Stimulated activated naive CD4-positive, alpha-beta T cell treated with Interleukin-2 at 50 U/mL for 16 hours (primary cell): ENCODE results near the gene CPNE7.

ENCODE experiments used
- DNase-seq: peaks from one replicate; lab custom pipeline; 2025; lab: John Stamatoyannopoulos, UW

The CPNE7 gene

DNA sequence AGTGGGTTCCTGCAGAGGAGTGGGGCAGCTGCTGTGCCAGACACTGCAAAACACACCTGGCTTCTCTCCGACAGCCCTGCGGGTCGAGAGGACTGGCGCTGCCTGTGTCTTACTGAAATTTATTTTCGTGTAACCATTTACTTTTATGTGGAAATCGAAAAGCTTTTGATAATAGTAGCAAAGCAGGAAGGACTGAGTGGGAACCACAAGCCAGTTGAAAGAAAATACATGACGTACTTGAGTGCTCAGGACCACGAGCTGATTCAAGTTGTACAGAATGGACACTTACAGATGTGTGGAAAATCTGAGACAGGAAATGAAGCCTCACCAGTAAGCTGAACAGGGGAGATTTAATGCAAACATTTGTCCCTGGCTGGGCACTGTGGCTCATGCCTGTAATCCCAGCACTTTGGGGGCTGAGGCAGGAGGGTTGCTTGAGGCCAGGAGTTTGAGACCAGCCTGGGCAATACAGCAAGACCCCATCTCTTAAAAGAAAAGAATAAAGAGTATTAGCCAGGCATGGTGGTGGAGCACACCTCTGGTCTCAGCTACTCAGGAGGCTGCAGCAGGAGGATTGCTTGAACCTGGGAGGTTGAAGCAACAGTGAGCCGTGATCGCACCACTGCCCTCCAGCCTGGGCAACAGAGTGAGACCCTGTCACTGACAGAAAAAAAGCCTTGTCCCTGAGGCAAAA is 26.4 kb upstream of the CPNE7 start:
- DNase-seq = no peak

DNA sequence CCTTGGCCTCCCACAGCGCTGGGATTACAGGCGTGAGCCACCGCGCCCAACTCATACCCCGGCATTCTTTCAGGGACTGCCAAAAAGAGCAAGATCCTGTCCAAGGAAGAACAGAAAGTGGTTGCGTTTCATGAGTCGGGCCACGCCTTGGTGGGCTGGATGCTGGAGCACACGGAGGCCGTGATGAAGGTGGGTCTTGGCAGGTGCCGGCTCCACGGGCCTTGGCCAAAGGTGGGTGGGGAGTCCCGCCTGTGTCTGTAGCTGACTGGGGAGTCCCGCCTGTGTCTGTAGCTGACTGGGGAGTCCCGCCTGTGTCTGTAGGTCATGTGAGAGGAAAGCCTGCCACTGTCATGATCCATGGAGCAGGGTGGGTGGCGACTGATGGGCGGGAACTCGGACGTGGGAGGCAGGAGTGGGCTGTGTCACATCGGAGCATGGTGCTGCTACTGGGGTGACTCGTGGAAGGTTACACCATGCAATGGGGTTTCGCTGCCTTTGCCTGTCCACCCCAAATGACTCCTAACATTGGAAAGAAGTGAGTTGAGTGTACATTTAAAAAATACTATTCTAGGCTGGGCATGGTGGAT is 25.0 kb upstream of the CPNE7 start:
- DNase-seq = no peak

DNA sequence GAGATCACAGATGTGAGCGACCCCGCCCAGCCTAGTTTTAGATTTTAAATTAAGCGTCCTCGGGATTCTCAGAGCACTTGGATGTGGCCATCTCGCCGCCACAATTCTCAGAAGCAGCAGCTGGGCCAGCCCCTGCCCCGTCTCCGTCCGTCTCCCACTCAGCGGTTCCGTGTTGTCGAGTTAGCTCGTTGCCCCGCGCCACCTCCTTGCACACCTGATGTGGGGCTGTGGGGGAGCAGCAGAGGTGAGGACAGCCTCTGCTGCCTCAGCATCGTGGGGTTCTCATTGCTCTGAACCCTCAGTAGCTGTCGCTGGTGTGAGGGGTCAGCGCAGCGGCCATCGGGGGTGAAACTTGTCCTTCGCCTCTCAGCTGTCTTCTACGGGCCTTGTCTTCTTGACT is 23.2 kb upstream of the CPNE7 start:
- no peak for DNase-seq

DNA sequence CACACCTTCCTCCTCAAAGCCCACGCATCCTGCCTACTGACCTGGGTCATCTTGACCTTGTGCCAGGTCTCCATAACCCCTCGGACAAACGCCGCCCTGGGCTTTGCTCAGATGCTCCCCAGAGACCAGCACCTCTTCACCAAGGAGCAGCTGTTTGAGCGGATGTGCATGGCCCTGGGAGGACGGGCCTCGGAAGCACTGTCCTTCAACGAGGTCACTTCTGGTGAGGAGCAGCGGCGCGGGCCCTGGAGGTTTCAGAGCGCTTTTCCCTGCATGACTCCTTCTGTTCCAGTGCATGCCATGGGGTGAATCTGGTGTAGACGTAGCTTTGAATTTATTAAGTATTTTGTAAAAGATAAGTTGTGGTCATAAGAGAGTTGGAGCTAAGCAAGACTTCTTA is 22.6 kb upstream of the CPNE7 start:
- DNase-seq = no peak

DNA sequence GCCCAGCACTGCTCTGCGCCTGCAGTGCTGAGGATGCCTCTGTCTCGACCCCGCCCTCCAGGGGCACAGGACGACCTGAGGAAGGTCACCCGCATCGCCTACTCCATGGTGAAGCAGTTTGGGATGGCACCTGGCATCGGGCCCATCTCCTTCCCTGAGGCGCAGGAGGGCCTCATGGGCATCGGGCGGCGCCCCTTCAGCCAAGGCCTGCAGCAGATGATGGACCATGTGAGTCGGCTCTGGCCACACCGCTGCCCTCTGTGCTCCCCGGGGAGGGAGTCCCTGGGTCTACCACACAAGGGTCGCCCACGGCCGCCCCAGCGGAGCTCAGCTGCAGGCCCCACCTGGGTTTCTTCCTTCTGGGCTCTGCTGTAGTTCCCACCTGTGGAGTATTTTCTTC is 21.8 kb upstream of the CPNE7 start:
- no peak for DNase-seq

DNA sequence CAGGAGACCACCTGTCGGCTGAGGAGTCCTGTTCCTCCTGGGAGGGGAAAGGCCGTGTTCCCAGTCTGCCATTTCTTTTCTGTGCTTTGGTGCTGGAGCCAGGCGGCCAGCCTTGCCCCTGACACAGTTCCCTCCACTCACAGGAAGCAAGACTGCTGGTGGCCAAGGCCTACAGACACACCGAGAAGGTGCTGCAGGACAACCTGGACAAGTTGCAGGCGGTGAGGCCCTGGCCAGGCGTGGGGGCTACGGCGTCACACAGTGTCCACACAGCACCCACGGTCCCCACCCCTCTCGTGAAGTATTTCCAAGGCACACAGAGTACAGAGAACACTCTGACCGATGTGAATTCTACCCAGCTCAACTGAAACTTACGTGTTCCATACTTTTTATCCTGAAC is 21.2 kb upstream of the CPNE7 start:
- no peak for DNase-seq

DNA sequence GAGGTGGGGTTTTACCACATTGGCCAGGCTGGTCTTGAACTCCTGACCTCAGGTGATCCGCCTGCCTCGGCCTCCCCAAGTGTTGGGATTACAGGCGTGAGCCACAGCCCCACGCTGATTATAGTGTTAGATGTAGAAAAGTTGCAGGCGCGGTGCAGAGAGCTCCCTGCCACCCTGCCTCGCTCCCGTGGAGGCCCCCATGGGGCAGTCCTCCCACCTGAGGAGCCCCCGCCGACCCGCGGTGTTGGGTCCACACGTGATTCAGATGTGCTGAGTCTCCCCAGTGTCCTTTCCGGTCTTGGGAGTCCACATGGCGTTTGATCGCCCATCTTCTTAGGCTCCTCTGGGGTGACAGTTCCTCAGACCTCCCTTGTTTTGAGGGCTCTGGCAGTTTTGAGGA is 20.3 kb upstream of the CPNE7 start:
- no peak for DNase-seq

DNA sequence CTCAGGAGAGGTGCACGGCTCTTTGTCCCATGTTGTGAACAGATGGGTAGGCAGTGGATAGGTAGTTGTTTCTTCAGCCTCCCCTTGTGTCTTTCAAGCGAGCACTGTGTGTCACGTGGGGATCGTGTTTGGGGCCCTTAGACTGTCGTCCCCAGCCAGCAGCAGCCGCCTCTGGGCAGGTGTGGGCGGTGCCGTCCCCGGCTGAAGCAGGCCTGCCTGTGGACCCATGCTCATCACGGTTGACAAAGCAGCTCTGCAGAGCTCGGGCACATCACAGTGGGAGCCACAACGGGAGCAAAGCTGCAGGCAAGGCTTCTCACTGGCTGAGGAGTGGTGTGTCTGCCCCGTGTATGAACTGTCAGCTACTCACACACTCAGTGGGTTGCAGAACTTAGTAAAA is 19.8 kb upstream of the CPNE7 start:
- DNase-seq = no peak

DNA sequence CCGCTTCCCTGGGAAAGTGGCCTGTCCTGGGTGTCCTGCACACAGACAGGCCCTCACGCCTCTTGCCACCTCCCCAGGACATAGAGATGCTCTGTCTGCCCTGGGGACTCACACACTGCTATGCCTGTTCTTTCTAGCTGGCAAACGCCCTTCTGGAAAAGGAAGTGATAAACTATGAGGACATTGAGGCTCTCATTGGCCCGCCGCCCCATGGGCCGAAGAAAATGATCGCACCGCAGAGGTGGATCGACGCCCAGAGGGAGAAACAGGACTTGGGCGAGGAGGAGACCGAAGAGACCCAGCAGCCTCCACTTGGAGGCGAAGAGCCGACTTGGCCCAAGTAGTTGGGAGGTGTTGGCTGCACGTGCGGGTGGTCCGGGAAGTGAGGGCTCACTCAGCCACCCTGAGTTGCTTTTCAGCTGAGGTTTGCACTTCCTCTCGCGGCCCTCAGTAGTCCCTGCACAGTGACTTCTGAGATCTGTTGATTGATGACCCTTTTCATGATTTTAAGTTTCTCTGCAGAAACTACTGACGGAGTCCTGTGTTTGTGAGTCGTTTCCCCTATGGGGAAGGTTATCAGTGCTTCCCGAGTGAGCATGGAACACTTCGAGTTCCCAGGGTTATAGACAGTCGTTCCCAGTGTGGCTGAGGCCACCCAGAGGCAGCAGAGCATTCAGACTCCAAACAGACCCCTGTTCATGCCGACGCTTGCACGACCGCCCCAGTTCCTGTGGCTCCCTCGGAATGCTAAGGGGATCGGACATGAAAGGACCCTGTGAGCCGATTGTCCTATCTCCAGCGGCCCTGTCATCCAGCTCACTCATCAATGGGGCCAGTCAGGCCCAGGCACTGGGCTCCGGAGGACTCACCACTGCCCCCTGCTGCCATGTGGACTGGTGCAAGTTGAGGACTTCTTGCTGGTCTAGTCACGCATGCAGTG is 18.5 kb upstream of the CPNE7 start:
- DNase-seq = peak; percentile 82

DNA sequence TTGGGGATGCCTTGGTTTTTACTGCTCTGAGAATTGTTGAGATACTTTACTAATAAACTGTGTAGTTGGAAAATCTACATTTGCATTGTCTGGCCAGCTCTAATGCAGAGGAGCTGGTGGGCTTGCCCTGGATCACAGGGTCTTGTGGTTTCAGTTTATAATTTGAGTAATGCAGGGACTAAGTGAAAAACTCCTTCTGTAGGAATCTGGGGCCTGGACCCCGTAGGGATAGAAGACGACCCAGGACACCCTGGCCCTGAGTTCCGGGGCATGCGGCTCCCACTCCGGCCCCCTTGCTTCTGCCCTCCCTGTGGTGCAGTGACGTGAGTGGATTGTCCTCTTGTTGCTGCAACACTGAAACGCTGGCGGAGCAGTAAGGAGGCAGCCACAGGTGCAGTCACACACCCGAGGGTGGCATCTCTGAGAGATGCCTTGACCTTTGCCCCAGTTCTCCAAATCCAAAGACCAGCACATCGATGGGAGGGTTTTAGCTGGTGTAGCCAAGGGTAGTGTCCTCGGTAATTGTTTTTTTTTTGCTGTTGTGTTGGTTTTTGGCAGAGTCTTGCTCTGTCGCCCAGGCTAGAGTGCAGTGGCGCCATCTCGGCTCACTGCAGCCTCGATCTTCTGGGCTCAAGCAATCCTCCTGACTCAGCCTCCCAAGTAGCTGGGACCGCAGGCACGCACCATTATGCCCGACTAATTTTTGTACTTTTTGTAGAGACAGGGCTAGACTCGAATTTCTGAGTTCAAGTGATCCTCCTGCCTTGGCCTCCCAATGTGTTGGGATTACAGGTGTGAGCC is 17.7 kb upstream of the CPNE7 start:
- DNase-seq = no peak

DNA sequence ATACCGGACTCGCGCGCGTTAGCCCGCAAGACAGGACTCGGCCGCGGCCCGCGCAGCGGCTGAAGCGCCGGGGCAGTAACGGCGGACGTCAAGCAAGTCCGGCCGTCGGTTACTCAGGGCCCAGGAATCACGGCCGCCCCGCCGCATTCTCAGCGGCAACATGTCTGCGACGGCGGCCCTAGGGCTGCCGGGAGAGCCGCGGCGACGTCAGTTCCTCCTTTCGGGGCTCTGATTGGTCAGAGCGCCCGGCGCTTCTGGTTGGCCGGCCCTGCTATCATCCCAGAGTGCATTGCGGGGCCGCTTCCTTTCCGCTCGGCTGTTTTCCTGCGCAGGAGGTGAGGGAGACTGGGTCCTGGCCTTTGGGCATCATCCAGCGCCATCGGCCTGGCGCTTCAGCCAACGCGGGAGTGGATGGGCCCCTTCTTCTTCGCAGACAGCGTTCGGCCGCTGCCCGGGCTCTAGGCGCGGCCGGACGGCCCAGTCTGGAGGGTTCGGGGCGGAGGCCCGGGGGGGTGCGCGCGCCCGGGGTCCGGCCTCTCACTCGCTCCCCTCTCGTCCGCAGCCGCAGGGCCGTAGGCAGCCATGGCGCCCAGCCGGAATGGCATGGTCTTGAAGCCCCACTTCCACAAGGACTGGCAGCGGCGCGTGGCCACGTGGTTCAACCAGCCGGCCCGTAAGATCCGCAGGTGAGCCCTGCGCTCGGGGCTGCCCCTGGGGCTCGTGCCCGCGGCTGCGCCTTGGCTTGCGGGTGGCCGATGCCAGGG is 15.0 kb upstream of the CPNE7 start, which contains the start of gene RPL13:
RPL13 (plus strand) TSS at position 305 of the 764 bp plus-strand sequence; CDS start at position 583, 278 bp downstream.
- DNase-seq = peak; percentile 91

DNA sequence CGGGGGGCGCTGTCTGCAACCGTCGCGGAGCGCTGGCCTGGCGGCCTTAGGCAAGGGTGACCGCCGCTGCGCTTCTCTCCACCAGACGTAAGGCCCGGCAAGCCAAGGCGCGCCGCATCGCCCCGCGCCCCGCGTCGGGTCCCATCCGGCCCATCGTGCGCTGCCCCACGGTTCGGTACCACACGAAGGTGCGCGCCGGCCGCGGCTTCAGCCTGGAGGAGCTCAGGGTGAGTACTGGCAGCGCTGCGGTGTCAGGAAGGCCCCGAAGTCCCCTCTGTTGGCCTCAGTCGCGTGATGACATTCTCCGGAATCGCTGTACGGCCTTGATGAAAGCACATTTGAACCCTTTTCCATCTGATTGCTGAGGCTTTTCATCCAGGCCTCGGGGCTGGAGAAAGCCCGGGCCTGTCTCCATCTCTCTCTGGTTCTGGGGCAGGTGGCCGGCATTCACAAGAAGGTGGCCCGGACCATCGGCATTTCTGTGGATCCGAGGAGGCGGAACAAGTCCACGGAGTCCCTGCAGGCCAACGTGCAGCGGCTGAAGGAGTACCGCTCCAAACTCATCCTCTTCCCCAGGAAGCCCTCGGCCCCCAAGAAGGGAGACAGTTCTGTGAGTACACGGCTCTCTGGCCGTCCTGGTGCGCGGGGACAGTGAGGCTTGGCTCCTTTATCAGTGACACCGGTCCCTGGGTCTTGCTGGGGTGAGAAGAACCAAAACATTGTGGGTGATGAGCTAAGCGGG is 14.2 kb upstream of the CPNE7 start:
- peak; percentile 39 for DNase-seq

DNA sequence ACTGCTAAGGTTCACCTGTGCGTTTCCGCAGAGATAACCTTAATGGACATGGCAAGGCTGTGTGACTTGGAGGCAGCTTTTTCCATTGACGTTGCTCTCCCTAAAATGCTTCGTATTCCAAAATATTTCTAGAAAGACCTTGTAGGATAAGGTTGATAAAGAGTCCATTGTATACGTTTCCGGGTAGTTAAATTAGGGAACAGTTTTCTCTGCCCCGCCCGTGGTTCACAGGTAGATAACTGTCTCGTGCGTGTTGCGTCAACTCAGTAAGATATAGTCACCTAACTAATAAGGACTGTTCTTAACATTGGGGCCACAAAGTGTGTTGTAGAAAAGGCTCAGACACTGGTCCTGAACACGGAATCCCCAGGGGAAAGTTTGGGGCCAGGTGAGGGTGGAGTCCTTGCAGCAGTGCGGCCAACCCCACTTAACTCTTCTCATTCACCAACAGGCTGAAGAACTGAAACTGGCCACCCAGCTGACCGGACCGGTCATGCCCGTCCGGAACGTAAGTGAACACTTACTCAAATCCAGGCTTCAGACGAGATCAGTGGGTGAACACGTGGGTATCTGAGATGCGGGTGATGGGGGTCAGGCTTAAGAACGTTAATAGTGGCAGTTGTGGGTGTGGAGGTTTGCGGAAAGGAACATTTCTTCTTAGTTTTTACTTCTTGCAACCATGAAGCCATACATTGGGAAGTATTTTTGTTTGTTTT is 13.5 kb upstream of the CPNE7 start:
- DNase-seq = no peak

DNA sequence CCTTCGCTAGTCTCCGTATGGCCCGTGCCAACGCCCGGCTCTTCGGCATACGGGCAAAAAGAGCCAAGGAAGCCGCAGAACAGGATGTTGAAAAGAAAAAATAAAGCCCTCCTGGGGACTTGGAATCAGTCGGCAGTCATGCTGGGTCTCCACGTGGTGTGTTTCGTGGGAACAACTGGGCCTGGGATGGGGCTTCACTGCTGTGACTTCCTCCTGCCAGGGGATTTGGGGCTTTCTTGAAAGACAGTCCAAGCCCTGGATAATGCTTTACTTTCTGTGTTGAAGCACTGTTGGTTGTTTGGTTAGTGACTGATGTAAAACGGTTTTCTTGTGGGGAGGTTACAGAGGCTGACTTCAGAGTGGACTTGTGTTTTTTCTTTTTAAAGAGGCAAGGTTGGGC is 12.6 kb upstream of the CPNE7 start:
- DNase-seq = no peak

DNA sequence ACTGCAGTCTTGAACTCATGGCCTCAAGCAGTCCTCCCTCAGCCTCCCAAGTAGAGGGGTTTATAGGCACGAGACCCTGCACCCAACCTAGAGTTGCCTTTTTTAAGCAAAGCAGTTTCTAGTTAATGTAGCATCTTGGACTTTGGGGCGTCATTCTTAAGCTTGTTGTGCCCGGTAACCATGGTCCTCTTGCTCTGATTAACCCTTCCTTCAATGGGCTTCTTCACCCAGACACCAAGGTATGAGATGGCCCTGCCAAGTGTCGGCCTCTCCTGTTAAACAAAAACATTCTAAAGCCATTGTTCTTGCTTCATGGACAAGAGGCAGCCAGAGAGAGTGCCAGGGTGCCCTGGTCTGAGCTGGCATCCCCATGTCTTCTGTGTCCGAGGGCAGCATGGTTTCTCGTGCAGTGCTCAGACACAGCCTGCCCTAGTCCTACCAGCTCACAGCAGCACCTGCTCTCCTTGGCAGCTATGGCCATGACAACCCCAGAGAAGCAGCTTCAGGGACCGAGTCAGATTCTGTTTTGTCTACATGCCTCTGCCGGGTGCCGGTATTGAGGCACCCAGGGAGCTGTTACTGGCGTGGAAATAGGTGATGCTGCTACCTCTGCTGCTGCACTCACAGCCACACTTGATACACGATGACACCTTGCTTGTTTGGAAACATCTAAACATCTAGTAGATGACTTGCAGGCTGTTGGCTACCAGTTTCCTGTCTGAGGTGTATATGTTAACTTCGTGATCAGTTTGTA is 11.7 kb upstream of the CPNE7 start:
- no peak for DNase-seq

DNA sequence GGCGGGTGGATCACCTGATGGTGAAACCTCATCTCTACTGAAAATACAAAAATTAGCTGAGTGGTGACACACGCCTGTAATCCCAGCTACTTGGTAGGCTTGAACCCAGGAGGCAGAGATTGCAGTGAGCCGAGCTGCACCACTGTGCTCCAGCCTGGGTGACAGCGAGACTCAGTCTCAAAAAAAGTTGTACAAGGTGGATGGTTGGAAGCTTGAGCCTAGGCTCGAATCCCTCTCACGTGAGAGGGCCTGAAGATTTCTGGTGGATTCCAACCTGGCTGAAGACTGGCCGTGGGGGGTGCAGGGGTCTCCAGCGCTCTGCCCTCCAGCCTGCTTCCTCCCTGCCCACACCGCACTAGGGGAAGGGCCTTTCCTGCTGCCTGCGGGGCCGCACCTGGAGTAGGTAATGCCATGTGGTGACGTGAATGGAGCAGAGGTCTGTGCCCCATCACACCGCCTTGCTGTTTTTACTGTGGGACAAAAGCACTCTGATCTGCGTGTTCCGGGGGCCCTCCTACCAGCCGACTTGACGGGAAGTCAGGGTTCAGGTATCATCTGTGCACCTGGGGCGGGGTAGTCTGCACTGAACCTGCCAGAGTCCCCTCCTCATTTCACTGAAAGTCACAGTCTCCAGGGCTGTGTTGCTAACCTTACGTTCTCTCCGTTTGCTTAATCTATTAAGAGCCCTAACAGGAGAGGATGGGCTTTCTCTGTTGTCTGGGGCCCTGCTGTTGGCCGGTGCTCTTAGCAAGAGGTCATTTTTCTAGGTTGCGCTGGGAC is 10.9 kb upstream of the CPNE7 start:
- DNase-seq = no peak

DNA sequence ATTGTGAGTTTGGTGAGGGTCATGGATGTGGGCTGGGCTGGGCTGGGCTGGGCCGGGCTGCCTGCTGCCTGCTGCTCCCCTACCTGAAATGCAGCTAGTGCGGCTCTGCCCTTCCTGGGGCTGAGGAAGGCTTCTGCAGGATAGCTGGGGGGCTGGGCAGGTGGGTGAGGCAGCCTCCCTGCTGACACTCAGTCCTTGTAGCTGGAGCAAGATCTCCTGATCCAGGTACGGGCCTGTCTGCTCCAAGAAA is 10.4 kb upstream of the CPNE7 start:
- no peak for DNase-seq

DNA sequence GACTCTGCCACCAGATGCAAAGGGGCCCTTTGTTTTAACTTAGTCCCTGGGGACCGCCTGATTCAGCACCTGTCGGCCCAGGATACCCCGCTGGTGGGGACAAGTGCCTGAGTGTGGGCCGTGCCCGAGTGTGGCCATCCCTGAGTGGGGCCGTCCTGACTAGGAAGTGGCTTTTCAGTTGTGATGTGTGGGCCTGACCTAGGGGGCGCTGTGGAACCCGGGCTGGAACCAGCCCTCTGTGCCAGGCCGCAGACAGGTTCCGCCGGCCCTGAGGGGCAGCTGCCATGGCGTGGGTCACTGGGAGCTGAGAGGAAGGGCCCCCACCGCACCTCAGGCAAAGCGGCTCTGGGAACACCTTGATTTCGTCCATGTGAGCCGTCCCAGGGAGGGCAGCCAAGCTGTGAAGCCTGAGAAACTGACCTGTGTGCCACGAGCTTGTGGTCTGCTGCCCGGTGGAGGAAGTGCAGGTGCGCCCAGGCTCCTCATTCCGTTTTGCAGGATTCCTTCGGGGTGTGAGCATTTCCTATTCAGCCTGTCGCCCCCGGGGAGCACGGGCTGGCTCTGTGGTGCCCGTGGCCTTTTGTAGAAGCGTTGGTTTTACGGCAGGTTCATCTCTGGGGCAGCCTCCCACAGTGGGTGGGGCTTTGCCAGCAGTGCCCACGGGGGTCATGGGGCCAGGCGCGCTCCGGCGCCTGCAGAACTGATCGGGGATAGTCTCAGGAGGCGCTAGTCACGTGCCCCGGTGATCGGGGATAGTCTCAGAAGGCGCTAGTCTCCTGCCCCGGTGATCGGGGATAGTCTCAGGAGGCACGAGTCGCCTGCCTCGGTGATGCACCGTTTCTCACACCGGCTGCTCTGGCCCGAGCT is 9.8 kb upstream of the CPNE7 start:
- DNase-seq = peak; percentile 45
